ENCODE measurements around the gene PRKD2.
A peak's percentile ranks its signal among the peaks of the same experiment; 100 is the strongest.
"Not testable (repeated sequence)": the region's sequence is repeated elsewhere in the genome, so short reads cannot be mapped to it uniquely, and the experiment has no call there.

Gene PRKD2

DNA sequence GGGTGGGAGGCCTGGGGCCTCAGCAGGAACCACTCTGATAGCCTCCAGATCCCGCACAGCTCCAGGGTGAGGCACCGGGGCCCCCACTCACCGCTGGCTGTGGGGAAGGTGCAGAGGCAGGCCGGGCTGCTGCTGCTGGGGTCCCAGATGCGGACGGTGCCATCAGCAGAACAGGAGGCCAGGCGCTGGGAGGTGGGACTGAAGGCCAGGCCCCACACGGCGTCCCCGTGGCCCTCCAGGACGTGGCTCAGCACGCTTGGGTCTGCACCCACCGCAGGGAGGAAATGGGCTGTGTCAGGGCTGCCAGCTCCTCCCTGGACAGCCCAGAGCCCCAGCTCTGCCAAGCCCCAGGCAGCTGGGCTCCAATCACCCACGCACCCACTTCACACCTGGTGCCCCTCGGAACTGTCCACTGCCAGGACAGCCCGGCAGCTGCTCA, 6.1 kb upstream of the PRKD2 start:
- no peak for DNase-seq

DNA sequence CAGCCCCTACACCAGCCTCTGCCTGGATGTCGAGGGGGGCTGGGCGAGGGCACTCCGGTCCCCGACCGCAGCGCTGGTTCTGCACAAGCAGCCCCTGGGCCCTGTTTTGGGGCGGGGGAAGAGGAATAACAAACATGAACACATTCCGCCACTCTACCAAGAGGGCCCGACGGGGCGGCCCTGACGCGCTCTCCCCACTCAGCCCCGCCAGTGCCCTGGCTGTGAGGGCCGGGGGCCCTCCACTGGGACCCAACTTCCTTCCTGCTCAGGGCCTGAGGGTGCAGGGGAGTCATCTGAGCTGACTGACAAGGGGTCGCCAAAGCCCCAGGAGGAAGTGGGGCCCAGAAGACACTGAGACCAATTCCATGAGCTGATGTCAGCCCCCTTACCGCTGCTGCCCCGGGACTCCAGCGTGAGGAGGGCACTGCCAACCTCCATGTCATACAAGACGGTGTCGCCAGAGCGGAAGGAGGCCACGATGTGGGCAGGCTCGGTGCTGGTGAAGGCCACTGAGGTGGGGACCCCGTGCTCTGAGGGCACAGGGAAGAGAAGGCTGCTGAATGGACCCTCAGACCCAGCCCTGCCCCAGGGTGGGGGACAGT, 5.6 kb upstream of the PRKD2 start:
- DNase-seq = no peak

DNA sequence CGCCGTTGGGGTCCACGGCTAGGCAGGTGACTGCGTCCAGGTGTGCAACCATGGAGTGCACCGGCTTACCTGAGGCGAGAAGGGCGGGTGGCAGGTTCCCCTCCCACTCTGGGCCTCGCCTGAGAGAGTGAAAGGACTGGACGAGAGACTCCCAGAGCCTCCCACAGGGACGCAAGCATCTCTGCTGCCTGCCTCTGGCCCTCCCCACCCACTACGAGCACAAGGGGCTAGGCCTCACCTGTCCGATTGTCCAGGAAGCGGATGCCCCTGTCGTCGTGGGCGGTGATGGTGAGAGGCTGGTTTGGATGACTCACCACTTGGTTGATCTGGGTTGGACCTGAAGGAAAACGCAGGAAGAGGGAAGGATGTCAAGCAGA, 5.1 kb upstream of the PRKD2 start:
- DNase-seq = no peak

DNA sequence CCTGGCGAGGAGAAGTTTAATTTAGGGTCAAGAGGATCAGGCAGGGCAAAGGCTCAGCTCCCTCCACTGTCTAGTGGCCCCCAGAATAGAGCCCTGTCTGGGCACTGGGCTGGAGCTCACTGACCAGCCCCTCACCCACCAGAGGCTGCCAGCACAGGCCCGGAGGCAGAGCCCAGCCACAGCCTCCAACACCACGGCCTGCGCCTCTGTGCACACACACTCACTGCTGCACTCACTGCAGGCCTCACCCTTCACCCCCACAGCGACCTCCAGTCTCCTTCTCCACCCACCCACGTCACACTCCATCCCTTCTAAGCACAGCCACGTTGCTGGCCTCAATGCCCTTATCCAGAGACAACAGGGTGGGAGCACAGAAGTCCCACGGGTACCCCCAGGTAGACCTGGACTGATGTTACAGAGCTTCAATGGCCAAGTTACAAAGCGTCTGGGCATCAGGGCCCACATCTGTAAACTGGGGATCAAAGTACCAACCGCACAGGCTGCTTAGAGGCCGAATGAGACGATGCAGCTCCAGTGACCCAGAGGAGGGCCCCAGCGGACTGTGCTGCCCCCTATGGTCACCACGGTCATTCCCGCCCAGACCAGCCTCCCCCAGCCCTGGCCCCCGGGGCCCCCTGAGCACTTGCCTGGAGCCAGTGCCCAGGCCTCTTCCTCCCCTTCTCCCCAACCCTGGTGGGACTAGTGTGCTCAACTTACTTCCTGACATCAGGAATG, 4.5 kb upstream of the PRKD2 start:
- DNase-seq = no peak

DNA sequence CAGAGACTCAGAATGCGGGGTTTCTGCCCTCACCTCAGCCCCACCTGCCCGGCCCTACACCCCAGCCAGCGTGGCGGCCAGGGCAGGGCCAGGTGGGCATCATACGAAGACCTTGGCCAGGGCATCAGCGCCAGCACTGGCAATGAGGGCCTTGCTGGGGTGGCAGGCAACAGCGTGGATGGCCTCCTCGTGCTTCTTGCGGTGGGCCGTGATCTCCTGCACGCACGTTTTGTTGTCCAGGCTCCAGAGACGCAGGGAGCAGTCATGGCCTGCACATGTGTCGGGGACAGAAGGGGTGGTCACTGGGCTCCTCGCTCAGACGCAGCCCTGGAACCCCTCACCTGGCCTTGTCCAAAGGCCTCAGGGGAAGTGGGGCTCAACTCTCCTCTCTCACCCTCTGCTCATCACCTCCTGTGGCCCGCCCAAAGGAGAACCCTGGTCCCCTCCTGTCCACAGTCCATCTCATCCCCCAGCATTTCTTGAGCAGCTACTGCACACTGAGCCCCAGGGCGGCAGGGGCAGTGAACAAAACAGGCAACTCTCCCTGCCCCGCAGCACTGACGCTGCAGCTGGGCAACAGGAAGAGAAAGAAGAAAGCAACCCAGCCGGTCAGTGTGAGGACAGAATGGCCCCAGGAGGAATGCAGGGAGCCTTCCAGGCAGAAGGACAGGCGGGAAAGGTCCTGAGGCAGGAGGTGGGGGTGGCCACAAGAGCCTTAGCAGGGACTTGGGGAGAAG, 3.8 kb upstream of the PRKD2 start:
- DNase-seq = no peak

DNA sequence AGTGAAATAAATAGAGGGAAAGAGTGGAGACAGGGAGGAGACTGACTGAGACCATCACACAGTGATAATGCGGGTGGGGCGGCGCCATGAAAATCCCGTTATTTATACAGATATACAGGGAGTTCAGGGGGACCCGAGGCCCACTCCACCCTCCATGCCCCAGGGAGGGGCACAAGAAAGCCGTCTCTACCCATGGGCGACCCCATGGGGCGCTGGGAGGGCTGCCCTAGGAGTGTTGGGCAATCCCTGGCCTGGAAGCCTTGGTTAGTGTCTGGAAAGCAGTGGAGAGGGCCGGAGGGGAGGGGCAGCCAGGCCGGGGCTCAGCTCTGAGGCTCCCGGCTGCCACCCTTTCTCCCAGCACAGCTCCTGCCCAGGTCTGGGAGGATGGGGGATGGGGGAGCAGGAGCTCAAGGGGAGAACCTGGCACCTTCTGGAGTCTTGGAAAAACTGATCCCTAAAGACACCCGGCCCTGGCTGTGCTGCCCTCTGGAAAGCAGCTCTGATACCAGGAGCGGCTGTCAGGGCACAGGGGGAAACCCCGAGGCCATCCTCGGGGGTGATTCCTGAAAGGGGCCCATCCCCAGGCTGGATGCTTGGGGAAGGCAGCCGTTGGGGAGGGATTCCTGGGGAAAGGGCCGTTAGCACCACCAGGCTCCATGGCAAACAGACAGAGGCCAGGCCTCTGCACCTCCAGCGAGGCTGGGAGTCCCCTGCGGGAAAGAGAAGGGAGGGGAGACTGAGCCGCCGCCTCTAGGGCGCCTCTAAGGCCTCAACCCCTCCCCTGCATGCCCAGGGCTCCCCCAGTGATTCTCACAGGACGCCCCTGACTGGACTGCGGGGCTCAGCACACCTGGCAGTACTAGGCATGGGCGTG, 3.0 kb upstream of the PRKD2 start:
- no peak for DNase-seq

DNA sequence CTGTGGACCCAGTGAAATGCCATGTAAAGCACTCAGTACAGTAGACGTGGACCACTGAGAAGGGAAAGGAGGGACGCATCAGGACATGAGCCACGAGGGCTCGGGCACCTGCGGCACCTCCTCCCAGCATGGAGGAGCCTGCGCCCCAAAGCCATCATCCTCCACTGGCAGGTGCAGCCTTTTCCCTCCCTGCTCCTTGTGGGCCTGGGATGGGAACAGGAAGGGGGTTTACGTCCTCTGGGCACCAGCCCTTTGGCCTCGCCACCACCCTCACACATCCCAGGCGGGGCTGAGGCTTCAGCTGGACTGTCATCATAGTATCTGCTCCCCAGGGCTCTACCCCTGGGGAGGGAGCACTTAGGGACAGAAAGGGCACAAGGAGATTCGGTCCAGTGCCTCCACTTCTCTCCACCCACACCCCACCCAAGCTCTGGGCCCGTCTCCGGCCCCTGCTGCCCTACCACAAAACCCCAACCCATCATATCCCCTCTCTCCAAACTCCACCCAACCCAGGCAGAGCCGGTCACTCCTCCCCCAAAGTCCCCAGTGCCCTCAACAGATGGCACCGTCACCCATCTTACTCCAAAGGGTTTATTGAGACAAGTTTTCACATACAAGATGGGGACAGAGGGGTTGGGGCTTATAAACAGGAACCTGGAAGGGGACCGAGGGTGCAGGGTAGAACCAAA, 2.2 kb upstream of the PRKD2 start:
- no peak for DNase-seq

DNA sequence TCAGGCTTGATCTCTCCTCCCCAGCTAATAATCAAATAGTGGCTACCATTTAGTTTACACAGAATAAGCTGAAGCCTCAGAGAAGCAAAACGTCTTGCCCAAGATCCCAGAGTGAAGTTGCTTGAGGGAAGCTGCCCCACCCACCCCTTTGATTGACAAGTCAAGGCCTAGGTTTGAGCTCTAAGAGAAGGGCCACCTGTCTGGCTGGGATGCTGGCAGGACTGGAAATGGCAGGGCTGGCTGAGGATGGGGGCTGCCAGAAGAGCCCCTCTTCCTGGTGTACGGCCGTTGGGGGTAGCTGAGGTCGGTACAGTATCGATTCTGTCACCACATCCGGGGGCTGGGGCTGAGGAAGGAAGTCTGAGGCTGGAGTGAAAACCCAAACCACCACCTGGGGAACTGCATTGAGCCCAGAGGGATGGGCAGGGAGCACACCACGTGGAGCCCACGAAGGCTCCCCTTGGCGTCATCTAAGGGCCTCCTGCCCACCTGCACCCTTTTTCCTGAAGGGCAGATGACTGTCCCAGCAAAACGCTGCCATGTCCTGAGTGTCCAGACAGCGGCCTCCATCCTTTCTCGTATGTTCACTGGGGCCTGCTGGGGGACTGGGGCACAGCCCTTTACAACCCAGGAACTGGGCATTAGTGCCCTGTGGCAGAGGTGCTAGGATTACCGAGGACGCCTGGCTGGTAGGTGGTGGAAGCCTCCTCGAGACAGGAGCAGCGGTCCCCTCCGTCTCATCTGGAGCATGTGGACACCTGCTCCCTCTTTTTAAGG, 1.4 kb upstream of the PRKD2 start:
- DNase-seq = no peak

DNA sequence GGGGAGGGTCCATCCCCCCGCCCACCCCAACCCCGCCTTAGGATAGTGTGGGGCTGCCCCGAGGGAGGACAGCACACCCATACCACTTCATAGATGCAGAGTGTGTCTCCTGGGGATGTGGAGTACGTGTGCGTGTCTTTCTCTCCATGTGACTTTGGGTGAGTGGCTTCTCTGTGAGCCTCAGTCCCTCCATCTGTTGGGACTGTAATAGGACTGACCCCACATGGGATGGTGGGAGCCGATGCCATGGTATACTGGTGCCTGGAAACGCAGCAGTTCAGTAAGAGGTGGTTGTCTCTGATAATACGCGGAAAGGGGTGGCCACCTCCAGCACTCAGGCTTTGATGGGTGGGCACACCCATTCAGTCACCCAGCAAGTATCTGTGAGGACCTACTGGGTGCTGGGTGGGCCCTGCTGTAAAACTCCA, 816 bp upstream of the PRKD2 start:
- no peak for DNase-seq

DNA sequence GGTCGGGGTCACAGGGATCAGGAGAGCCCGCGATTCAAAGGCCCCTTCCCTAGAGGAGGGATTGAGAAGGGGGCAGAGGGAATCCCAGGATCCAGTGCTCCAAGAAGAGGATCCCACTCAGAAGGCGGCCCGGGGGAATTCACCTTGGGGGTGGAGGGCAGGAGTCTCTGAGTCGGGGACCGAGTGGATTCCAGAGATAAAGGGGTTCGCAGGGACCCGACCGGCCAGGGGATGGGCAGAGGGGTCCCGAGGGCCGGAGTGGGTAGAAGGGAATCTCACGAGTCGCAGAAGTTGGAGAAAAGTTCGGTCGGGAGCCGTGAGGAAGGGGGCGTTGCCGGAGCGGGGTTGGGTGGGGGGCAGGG, 261 bp downstream of the PRKD2 start:
- DNase-seq = no peak

DNA sequence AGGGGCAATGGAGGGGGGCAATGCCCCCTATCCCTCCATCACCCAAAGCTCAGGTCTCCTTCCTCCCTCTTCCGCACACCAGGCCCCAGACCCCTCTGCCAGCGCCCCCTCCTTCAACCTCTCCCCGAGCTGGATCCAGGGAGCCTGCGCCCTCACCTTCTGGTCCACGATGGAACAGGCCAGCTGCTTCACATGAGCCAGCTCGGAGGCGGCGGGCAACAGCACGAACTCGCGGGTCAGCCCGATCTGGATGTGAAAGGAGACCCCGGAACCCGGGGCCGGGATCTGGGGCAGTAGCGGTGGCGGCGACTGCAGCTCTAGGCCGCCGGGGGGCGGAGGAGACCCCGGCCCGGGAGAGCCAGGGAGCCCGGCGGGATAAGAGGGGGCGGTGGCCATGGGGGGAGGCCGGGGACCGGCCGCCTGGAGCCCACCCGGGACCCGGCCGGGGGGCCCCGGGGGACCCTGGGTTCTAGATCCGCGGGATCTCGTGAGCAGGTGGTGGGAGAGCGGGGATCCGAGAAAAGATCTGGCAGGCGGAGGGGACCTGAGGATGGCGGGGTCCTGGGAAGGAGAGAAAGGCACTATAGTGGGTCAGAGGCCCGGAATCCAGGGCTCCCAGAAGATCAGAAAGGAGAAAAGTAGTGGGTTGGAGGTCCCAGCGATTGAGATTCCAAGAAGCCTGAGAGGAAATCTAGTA, 791 bp downstream of the PRKD2 start:
- DNase-seq = no peak

DNA sequence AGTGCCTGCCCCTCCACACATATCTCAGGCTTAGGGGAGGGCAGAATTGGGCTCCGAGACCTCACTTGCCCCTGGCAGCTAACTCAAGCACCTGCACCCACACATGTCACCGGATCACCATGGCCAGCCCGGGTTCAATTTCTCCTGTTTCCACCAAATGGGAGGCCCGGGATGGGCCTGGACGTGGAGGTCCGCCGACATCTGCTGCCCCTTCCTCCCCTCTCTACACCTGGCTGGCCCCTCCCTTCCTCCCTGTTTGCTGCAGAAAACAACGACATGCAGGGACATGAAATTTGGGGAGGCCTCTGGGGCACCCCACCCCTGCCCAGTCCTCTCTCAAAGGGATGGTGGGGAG, 1.3 kb downstream of the PRKD2 start:
- no peak for DNase-seq

DNA sequence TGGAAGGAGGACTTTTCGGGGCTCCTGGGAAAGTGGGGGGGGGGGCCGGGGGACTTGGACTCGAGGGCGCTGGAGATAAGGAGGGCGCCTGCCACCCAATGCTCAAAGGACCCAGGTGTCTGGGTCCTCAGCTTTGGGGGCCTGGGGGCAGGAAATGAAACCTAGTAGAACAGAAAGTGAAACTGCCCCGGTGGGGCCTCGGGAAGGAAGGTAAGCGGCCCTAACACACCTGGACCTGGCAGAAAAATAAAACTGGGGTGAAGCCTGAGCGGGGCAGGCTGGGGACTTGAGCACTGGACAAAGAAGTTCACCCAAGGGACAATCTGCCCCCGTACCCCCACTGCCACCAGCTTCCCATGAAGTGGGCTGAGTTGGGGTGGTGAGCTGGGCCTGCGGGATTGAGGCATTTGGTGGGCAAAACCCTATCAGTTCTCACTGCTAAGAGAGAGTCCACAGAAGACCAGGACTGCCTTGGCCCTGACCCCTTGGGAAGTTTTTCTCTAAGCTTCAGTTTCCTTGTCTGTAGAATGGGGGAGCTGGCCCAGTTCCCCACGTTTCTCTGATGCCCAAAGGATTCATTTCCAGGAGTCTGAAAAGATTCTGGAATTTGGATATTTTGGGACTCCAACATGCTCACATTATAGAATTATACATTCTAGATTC, 2.3 kb downstream of the PRKD2 start:
- no peak for DNase-seq

DNA sequence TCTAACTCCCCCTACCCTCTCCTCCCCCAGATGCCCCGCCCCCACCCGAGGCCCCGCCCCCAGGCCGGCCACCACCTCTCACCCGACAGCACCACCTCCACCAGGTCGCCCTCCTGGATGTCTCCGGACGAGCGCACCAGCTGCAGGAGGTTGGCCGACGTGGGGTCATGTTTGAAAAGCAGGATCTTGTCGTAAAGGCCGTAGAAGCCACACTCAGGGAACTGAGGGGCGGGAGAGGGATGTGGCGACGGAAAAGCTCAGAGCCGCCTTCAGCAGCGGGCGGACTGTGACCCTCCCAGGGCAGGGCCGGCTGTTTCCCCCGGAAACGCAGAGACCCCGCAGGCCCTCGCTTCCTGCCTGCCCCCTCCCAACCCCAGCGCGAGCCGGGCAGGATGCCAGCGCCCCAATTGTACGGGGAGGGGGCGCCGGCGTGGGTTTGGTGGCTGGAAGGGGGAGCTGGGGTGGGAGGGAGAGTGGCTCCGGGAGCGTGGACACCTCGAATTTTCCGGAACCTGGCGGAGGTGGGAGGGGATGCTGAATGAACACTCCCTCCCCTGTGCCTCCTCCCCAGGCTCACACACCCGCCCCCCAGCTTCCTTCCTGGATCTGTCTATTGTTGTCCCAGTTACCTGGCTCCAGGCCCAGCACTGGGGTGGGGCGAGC, 3.0 kb downstream of the PRKD2 start:
- DNase-seq = peak; percentile 80

DNA sequence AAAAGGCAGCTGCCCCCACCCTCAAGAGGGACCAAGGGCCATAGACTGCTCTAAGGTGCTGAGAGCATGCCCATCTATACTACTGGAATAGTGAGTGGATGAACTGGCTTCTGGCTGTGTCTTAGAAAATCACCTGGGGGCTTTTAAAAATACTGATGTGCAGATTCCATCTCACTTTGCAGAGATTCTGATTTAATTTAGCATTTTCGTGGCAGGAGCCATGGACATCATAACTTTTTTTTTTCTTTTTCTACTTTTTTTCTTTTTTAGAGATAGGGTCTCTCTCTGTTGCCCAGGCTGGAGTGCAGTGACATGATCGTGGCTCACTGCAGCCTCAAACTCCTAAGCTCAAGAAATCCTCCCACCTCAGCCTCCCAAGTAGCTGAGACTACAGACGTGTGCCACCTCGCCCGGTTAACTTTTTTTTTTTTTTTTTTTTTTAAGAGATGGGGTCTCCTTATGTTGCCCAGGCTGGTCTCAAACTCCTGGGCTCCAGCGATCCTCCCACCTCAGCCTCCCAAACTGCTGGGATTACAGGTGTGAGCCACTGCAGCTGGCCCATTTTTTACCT, 4.1 kb downstream of the PRKD2 start:
- not testable (repeated sequence) for DNase-seq

DNA sequence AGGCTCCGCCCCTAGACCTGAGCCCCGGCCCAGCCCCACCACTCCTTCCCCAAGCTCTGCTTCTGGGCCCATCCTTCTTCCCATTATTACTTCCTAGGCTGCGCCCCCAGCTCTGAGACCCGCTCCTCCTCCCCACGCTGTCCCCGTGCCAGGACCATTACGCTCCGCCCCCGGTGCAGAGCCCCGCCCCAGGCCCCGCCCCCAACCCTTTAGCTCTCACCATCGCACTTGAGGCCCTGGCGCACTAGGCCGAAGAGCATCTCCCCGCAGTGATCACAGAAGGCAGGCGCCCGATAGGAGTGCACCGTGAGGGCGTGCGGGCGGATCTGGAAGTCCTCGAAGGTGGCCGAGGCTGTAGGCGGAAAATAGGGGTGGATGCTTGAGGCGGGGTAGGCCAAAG, 6.2 kb downstream of the PRKD2 start:
- DNase-seq = no peak

DNA sequence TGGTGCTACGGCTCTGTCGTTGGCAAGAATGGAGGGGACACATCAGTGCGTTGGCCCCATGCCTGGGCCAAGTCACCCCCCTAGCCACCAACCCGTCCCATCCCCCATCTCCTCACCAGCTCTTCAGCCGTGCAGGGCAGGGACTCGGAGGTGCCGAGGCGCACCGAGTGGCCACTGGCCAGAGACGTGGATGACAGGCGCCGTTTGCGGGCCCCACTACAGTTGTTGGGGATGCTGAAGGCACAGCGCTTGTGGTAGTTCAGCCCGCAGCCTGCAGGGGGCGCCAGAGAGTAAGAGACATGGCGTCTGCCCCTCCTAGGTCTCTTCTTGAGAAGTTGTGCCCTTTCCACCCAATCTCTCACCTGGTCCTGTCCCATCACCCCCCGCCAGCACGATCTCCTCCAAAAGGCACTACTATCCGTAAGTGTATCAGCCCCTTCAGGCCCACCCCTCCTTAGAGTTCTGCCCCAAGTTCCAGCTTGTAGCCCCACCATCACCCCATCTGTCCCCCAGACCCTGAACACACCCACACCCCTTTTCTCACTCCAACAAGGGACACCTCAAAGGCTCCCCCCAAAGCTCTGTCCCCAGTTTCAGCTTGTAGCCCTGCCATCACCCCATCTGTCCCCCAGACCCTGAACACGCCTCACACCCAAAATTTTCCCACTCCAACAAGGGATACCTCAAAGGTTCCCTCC, 12.4 kb downstream of the PRKD2 start:
- no peak for DNase-seq

DNA sequence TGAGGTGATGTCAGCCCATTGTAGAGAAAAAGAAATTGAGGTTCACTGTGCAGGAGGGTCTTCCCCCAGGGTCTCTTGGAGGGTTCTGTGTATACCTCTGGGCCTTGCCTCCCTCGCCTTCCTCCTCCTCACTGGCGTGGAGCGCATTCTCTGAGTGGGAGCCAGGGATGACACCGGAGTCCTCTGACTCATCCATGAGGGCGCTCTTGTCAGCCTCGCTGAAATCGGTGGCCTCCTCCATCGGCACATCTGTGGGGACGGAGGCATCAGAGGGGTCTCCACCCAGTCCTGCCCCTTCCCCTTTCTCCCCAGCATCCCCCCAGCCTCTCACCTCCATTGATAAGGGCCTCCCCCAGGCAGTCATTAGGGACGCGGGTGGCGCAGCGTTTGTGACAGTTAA, 16.2 kb downstream of the PRKD2 start:
- no peak for DNase-seq

All from NCI-H2171 (cell line).